GM19467 (cell line): Measurements from ENCODE around the gene MYO1D.
"Not testable (repeated sequence)": the region's sequence is repeated elsewhere in the genome, so short reads cannot be mapped to it uniquely, and the experiment has no call there.

Experiments used
- ATAC-seq: cut with Tn5 transposase; IDR thresholded peaks from one replicate; pipeline ENCODE4 v1.9.1; 2021; ENCODE audit warnings: mild to moderate bottlenecking, moderate library complexity; ENCODE audit not compliant: unreplicated experiment

MYO1D gene

DNA sequence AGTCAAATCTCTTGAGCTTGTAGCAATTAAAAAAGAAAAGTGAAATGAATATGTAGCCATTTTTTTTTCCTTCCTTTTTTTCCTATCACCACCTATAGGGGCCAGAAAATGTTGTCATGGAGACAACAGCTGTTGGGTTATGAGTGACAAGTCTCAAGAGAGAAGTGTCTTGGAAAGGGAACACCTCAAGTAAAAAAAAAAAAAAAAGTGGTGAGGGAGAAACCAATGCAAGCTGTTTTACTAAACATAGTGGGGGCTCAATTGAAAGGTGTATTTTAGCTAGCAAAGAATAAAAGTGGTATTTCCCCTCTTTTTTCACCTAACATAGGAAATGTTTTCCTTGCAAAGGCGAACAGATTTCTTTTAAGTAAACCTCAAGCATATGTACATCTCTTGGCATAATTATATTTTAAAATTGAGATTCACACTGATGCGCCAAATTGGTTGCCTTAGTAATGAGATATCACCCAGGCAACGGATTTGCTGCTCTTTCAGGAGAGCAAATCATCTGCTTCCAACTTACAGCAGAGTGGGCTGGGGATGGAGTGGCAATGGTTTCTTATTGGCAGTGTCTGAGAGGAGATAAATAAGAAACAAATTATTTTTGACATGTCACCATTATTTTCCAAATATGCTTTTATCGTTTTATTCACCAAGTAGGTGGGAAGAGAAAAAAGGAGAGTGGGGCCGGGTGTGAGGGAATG is 183.6 kb downstream of the MYO1D start:
- ATAC-seq: no peak

DNA sequence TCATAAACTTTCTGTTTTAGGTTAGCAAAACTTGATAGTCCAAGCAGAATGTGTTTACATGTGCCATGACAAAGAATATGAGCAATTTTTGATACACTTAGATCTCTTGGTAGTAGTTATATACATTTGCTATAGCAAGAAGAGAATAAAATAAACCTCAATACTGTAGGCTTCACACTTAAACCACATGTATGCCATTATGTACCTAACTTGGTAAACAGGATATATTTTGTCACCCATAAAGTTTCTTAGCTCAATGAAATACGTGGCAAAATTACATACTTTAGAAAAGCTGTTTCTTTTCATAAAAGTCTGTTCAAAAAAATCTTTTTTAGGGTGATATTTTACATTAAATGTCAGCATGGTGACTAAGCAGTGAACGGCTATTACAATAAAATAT is 184.7 kb downstream of the MYO1D start:
- no peak for ATAC-seq

DNA sequence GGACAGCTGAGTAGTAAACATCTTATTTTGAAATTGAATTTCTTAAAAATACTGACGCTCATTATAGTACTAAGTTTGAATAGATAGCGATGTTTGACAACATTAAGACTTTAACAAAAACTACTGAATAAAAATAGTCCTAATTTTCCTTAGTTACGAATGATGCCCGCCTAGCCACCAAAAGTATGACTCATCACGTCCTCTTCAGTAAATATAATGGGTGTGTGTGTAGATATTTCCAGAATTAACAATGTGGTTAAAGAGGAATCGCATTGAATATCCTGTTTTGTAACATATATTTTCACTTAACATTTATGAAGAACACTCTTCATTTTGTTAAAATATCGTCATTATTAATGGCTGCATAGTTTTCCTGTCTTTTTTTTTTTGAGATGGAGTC is 187.6 kb downstream of the MYO1D start:
- no peak for ATAC-seq

DNA sequence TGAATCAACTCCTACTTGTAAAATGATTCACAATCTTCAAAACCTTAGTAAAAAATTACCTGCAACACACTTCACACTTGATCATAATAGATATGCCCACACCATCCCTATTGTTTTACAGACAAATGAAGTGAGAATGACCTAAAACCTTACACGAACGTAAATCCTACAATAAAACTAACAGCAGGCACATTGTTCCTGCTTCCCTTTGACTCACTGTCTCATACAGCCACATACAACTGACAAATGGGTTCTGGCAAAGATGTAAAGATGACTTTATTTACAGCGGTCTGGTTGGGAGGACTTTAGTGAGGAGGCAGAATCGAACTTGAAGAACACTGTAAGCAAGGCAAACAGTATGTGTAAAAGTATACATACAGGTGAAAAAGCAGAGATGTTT is 188.7 kb downstream of the MYO1D start:
- no peak for ATAC-seq

DNA sequence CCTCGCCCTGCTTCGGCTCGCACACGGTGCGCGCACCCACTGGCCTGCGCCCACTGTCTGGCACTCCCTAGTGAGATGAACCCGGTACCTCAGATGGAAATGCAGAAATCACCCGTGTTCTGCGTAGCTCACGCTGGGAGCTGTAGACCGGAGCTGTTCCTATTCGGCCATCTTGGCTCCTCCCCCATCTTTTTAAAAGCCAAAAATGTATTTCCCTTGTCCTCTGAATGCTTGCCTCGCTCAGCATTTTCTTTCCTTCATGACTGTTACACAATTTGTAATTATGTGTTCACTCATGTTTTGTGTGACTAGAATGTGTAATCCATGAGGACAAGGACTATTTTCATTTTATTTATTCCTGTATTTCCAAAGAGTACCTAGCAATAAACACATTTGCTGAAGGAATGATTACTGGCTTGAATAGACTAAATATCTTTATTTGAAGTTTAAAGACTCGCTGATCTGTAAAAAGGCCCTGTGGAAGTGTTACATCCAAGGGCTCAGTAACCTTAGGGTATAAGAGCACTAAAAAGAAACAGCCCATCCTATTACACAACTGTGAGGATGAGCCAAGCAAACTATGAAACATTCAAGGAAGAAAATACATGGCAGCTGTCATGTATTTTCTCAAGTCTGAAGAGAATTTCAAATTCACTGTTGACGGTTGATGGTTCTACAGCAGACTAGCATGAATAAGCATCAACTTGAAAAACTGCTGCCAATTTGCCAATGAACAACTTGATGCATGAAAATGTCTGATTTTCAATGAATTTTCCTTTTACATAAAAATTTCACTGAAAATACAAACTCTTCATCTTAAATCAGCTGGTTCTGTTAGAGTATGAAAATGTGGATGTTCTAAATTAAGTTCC is 192.6 kb downstream of the MYO1D start:
- ATAC-seq: no peak

DNA sequence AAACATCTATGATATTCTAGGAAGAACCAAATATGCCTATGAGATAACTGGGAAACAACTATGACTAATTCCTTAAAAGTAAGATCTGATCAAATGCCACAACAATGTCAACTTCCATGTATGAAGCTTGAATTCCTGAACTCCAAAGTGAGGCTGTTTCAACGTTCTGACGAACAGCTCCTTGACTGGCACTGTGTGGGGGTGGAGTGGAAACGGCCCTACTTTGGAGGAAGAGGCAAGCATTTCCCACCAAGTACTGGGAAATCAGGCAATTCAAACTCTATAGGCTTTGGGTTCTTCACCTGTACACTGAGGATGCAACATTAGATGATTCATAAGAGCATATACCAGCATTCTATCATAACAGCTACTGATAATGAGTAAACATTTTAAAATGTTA is 203.0 kb downstream of the MYO1D start:
- no peak for ATAC-seq

DNA sequence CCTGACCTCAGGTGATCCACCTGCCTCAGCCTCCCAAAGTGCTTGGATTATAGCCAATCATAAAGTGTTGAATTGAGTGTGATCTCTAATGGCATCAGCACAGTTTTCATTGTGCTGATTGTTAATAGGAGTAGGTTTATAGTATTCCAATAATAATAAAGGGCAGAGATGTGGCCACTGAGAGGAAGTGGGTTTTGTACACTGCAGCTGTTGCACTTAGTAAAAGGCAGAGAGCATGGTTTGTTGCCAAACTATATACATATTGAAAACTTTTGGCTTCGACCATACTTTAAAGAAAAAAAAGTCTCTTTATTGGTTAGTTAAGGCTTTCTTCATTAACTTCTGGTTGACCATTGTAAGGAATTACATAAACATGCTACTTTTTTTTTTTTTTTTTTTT is 204.2 kb downstream of the MYO1D start:
- no peak for ATAC-seq

DNA sequence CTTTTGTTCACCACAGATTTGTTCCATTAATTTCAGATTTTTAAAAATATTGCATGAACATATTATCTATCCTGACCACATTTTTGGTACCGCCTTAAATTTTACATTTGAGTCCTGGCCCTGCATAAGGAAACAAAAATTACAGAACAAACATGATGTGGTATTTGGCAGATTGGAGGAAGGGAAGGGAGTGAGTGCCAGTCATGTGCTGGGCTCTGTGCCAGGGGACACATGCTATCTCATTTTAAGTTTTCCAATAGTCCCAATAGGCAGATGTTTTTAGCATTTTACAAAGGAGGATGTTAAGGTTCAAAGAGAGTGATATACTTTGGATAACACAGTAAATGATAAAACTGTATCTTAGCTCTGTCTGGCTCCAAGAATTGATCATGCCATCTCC is 205.0 kb downstream of the MYO1D start:
- ATAC-seq: no peak

DNA sequence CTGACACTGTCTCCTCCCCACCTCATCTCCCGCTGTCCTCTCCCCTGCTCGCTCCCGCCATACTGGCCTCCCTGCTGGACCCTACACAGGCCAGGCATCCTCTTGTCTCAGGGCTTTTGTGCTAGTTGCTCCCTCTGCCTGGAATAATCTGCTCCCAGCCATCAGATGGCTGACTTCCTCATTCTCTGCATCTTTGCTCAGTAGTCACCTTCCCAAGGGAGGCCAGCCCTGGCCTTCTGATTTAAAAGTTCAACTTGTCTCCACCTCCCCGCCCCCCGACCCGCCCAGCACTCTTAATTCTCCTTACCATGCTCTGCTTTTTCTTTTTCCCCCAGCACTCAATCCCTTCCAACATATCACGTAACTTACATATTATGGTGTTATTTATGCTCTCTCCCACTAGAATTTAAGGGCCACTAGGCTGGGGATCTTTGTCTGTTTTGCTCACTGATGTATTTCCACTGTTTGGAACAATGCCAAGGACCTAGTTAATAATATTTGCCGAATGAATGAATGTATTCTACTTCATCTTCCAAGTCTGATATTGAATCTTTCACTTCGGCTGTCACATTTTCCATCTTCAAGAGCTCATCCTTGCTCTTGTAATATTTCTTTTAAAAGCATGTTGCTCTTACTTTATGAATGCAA is 211.9 kb downstream of the MYO1D start:
- ATAC-seq: no peak

DNA sequence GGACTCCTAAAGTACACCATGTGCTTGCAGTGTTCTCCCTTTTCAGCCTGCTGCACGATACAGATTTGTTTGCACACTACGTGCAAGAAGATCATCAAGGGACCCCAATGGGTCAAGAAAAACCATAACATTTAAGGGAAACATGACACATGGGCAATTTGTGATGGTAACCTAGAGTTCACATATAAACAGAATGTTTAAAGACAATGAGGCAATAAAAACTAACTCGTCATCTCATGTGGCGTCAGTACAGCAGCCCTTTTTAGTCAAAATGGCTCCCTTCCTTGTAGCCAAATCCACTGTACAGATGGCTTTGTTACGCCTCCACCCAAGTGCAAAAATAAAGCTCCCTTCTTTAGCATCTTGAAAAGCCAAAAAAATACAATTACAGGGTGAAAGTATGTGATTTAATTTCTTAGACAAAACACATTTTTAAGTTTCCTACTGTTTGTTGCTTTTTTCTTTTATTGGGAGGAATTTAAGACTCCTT is 216.4 kb downstream of the MYO1D start:
- no peak for ATAC-seq

DNA sequence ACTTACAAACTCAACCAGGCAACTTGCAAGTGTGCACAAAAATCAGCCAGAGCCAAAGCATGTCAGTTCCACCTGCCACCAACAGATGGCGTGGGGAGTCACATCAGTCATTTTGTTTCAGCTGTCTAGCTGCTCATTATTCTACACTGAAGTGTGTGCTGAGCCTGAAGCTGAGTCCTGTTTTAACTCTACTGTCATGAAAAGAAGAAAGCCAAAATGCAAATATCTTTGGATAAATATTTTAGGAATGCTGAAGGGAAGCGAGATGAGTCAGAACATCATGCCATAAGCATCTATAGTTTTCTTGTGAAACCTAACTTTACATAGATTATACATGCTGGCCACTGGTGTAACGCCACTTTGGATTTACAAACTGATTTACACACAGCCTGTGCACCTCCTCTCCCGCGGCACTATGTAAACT is 217.5 kb downstream of the MYO1D start:
- no peak for ATAC-seq

DNA sequence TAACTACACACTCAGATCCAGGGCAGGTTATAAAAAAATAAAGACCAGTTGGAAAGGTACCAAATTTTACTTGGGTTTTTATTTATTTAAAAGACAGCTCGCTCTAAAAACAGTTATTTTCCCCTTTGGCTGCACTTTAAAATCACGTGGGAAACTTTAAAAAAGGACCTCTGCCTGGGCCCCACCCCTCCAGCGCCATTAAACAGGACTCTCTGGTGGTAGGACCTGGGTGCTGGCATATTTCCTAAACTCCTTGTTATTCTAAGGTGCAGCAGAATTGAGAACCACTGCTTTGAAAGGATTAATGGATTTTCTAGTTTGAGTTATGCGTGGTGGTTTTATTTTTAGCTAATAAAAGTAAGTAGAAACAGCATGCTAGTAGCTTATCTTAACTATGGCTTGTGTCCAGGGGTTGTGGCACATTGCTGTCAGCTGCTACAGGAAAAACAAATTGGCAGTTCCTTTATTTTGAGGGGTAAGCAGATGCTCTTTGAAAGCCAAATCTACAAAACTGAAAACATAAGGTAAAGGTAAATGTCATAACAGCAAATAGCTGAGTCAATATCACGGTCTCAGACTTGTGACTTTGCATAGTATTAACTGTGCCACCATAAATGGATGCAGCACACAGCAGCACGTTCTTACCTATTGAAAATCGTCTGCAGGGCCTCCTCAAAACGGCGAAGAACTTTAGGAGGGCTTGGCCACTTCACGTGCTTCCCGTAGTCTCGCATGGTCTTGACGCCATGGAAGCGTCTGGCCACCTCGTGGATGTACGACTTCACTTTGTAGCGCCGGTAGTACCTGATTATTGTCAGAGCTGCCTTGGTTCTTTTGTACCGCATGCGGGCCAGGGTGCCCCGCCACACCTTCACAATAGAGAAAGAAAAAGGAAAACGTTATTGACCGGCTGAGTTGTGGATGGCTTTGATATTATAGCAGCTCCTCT is 218.2 kb downstream of the MYO1D start:
- no peak for ATAC-seq

DNA sequence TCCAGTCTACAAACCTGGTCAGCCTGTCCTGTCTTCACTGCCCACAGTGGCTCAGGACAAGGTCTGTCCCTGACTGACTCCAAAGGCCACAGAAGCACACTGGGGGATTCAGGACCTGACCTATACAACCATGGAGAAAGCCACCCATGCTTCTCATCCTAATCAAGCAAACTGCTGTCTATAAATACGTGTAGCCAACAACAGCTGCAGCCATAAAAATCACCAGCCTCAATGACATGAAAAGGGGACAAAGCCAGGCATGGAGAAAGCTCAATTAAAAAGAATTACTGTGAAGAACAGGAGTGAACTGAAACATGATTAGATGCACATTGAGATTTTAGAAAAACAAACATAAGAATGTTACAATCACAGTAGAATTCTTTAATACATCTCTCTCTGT is 220.0 kb downstream of the MYO1D start:
- no peak for ATAC-seq

DNA sequence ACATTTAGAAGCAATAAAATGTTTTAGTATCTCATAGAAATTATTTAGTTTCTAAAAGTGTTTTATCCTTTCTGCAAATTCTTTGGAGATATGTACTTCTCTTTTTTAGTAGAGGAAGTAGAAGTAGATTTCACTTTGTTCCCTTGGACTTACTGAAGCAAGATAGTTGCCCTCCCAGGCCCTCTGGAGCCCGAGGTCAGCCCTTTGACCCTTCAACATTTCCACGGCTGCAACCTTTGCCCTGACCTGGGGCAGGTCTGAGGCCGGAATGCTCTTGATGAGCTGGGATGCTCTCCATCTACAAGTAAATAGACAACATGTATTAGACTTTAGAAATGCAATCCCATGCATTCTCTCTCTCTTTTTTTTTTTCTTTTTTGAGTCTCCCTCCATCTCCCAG is 222.6 kb downstream of the MYO1D start:
- no peak for ATAC-seq

DNA sequence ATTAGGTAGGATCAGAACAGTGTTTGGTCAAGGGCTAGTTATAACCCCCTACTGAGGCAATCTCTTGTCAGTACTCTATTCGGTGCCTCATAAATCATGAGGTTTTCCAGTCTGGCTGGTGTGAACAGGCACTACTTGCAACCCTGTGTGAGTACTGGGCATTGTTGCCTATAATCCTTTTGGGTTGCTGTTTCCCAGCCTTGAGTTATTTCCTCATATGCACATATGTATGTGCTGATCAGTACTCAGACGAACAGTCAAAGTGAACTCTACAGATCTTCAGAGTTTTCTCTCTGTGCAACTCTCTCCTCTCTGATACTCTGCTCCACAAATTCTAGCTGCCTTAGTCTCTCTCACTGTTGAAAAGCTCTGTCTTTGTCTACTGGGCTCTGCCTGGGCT is 225.8 kb downstream of the MYO1D start:
- no peak for ATAC-seq

DNA sequence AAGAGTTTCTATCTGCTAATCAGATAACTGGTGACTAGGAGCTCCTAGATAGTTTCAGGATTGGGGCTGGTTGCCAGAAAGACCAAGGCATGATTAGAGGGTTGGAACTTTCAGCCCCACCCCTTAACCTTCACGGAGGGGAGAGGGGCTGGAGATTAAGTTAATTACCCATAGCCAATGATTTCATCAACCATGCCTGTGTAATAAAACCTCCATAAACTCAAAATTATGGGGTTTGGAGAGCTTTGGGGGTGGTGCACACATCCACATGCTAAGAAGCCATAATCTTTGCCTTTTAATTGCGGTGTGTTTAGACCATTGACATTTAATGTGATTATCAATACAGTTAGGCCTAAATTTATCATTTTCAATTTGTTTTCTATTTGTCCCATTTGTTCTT is 228.5 kb downstream of the MYO1D start:
- no peak for ATAC-seq

DNA sequence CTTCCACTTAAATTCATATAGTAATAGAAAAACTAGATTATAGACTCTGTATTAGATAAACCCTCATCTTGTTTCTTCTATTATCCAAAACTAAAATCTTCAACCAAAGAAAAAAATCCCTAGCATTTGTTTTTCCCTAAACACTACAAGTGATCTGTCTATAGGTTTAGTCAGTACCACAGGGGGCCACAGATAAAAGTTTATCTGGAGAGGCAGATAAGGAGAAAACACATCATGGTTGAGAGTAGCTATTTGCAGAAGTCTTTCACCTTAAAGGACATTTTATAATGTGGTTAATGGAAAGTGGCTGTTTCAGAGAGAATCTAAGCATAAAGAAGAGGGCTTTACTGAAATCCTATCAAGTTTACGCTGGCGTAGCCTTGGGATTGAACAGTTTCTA is 230.0 kb downstream of the MYO1D start:
- ATAC-seq: no peak

DNA sequence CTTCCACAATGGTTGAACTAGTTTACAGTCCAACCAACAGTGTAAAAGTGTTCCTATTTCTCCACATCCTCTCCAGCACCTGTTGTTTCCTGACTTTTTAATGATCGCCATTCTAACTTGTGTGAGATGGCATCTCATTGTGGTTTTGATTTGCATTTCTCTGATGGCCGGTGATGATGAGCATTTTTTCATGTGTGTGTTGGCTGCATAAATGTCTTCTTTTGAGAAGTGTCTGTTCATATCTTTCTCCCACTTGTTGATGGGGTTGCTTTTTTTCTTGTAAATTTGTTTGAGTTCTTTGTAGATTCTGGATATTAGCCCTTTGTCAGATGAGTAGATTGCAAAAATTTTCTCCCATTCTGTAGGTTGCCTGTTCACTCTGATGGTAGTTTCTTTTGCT is 235.4 kb downstream of the MYO1D start:
- not testable (repeated sequence) for ATAC-seq

DNA sequence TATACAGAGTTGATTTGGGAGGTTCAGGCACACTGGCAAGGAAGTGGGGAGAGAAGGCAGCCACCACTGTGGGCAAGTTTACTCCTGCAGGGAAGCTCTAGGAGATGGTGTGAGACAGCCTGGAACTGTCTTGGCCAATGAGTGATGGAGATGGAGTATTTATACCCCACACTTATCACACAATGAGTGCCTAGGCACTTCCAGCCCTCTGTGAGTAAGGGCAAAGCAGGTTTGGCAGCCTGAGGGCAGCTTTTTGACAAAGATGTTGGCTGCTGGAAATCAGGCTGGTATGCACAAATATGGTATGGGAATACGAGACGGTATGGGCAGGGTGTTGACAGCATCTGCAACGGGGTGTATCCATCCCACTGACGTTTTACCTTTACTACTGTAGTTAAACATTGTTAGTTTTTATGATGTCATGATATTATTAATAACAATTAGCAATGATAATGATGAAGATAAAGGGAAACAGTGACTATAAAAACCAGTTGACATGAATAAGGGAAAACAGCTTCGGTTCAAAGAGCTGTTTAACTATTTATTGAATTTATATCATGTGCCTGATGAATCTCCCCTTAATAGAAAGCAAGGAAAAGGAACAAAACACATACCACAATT is 240.2 kb downstream of the MYO1D start:
- ATAC-seq: no peak

DNA sequence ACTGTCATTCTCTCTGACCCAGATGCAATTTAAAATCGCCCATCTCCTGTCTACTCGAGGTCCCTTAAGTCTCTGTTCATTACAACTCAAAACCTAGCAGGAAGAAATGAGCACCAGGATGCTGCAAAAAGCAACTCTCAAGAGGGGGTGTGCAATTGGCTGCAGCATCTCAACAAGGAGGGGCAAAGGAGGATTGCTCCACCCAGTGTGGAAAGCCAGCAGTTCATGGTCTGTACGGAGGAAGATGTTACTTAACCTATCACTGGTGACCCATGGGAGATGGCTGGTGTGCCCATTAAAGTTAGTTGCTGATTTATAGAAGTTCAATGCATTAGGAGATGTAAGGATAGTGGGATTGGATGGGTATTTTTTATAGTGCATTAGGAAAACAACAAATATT is 242.8 kb downstream of the MYO1D start:
- no peak for ATAC-seq
